B cell (primary cell): ENCODE measurements around the gene ZSWIM3.

Source experiments
- CTCF ChIP-seq: fragments of 200-600 bp; IDR thresholded peaks from one replicate; pipeline ENCODE4 v1.8.0; 2022; ENCODE audit warnings: antibody characterized with exemption, mild to moderate bottlenecking
- EZH2 ChIP-seq: IDR thresholded peaks from 2 replicates; pipeline ENCODE4 v1.6.1; 2012; ENCODE audit warnings: borderline replicate concordance, low read depth, mild to moderate bottlenecking, moderate library complexity, low read length; ENCODE audit not compliant: insufficient read depth, poor library complexity, severe bottlenecking

- TF ChIP-seq CTCF (no peak), EZH2 (no peak)
Observed at GRCh38 chr20:45867819-45868176, 10.4 kb downstream of the ZSWIM3 start.
